ENCODE data around the gene SYAP1.

GRCh38 chrX:16714504-16714903 is 4.9 kb upstream of the SYAP1 start:
- TF ChIP-seq SPI1 (IDR thresholded peaks at IDR 0.05; ENCODE audit: low read depth, low read length) = no peak
- no peak for TF ChIP-seq POLR2AphosphoS5 (IDR thresholded peaks at IDR 0.05; ENCODE audit: low read depth, low read length)
- no peak for TF ChIP-seq POLR2A (IDR thresholded peaks at IDR 0.05; ENCODE audit: low read depth, low read length)
- TF ChIP-seq TAF1 (IDR thresholded peaks at IDR 0.05; ENCODE audit: low read depth, low read length) = no peak
- no peak for TF ChIP-seq PAX5 (IDR thresholded peaks at IDR 0.05; ENCODE audit: insufficient read depth, low read length, severe bottlenecking)
